NCI-H2081 treated with DMSO at 0.1 percent for 48 hours (cell line): ENCODE data around the gene MCC.
"Not testable (repeated sequence)": the region's sequence is repeated elsewhere in the genome, so short reads cannot be mapped to it uniquely, and the experiment has no call there.

ENCODE experiments used
- DNase-seq: peaks from one replicate; lab custom pipeline; 2025; lab: John Stamatoyannopoulos, UW

MCC gene

GRCh38 chr5:113081881-113082546 is 406.2 kb downstream of the MCC start:
- DNase-seq, result no peak

- DNase-seq, result no peak
These were observed 407.0 kb downstream of the MCC start for GRCh38 chr5:113081091-113081839.

- DNase-seq, result not testable (repeated sequence)
These were observed 411.6 kb downstream of the MCC start for GRCh38 chr5:113076649-113077048.

GRCh38 chr5:113075019-113075418 is 413.2 kb downstream of the MCC start:
- DNase-seq, result no peak

DNA sequence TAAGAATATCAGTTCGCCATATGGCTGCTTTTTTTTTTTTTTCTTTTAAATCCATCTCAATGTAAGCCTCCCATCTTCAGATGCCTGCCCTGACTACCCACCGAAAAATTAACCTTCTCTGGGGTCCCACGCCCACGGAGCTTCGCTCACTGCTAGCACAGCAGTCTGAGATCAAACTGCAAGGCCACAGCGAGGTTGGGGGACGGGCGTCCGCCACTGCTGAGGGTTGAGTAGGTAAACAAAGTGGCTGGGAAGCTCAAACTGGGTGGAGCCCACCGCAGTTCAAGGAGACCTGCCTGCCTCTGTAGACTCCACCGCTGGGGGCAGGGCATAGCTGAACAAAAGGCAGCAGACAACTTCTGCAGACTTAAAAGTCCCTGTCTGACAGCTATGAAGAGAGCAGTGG is 414.6 kb downstream of the MCC start:
- not testable (repeated sequence) for DNase-seq

DNA sequence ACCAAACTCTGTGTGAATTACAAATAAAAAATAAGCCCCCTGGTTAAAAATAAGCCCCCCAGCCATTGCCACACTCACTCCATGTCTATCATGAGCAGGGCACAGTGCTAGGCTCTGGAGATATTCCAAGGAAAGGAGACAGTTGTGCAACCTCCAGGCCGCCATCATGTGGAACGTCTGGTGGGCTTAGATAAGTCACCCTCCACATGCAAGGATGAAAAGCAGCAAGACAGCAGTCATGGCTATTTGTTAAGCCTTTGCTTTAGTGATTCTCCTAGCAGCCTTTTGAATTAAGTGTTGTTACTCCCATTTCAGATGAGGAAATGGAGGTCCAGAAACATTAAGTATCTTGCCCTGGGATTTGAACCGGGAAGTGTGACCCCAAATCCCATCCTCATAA is 416.9 kb downstream of the MCC start:
- no peak for DNase-seq

DNA sequence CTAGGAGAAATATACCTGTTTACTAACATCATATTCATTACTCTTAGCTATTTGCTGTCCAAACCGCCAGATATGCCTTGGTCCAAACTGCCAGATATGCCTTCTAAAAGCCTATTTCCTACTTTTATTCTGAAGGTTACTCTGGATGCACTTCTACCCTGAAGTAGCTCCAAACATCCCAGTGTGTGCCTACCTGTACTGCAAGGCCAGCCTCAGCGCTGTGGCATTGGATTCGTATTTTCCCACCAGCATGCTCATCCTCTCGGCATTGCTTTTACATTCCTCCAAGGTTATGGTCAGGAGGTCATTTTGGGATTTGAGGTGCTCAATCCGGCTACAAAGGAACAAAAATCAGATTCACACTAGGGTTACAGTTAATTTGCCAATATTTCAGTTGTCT is 417.4 kb downstream of the MCC start:
- DNase-seq, result no peak

GRCh38 chr5:113068559-113068958 is 419.7 kb downstream of the MCC start:
- DNase-seq, result no peak

DNA sequence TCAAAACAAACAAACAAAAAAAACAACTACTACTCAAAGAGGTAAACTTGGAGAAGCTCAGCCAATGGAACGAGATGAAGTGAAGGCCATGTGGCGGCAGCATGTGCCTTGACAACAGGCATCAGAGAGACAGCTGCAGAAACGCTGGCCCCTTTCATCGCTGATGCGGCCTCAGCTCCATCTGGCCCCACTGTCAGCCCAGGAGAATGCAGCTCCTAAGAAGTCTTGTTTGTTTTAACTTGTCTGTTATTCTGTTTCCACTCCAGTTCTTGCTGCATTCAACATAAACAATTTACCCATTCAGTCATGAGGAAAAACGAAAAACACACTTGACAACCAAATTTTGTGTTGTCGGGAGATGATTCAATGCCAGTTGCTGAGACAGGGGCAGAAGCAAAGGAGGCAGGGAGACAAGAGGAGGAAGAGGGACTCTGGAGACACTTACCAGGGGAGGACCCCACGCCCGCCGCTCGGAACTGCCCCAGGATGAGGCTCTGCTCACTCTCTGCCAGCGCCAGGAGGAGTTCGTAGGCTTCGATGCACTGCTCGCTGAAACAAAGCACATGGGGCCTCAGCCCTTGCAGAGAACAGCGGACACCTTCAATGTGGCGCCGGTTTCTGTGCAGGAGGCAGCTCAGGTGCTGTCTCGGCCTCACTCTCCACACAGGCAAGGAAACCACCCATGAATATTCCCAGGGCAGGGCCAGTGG is 420.5 kb downstream of the MCC start:
- DNase-seq, result no peak

DNA sequence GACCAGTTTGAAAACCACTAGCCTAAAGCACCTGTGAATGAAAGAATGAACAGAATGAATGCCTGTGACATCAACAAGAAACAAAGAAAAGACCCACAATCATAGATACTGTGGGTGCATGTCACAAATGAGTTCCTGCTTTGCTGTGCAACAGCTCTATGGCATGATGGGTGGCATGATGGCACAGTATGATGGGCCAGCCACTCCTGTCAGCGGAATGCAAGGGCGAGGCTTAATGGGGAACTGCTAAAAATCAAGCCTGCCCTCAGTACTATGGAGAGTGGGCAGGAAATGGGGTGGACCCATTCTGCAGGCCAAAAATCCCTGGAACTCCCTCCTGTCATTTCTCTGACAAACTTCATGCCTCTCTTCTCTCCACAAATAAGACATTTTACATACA is 422.6 kb downstream of the MCC start:
- DNase-seq, result no peak

- DNase-seq, result no peak
These were observed 423.4 kb downstream of the MCC start for GRCh38 chr5:113064806-113065205.

- no peak for DNase-seq
These were observed 424.3 kb downstream of the MCC start for GRCh38 chr5:113063927-113064326.

DNA sequence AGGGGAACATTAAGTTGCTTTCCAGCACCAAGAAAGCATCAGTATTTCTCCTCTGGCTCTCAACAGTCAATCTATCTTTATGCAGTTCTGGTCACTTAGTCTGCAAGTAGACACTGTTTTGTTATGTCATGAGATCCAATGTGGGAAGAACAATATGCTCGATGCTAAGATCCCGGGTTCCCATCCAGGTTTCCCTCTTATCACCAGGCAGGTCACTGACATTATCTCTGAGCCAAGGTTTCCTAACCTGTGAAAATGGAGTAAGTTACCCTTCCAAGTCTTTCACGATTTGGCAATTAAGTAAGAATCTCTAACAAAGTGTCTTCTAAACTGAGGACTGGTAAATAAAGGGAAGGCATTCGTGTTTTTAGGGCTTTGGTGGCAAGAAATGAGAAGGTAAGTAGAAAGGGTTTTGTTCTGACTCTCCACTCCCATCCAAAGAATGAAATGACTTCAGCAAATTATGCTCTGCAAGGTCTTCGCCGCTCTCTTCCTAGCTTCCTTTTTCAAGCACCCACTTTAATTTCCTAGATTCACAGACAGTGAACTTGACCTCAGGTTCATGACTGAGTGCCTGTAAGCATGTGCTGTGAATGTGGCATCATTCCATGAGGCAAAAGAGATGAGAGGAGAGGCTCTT is 425.3 kb downstream of the MCC start:
- DNase-seq, result no peak

DNA sequence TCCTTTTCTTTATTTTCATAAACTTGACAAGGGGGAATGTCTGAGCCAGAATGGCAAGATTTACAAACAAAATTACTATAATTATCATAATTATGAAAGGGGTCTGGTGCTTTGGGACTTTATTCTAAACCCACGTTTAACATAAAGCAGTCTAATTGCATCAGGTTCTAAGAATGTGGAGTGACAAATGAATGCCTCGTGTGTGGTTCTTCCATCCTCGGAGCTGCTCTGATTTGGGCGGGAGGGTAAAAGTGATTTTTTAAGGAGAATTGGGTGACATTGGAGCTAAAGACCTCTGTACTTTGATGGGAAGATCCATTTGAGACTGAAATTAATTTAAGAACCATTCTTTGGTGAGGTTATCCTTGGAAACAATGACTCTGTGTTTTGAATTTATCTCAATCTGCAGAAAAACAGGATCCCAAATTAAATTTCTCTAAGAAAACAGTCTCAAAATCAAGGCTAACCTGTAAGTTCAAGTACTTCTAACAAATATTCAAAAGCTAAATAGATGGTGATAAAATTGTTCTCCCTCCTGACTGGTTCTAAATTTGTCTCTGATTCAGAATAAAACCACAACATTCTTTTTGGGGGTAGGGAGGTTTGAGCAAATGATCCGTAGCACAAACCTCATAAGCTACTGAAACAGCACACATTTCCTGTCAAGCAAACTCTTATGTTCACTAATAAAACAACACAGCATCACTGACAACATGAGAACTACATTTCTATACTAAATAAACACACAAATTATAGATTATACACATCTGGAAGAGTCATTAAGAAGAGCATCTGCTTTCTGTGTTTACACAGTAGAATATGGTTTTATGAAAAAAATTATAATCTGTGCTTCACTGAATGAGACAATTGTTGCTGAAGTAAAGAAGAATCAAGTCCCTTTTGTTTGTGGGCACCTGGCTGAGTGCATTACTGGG is 426.1 kb downstream of the MCC start:
- peak; percentile 42 for DNase-seq

DNA sequence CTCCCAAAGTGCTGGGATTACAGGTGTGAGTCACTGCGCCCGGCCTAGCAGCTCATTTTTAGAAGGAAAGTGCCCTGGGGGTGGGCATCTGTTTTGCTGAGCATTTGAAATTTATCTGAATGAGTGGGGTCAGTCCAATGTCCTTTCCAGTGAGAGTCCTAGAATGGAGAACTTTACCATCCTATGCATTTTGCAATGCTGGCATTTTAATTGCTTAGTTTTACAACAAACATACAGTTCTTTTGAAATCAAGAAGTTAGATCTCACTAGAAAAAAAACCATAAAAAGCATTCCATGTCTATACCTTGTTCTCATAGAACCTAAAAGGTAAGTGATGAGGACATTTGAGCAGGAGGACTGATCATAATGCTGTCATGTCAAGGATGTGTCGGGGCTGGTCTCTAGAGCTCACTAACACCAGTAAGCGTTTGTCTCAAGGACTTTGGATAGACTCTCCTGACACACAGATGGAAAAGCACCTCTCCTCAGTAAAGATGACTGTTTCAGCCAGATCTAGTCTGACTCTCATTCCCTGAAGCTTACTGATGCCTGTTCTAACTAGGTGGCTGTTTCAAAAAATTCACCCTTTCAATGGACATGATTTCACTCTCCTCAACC is 427.7 kb downstream of the MCC start:
- DNase-seq, result no peak

DNA sequence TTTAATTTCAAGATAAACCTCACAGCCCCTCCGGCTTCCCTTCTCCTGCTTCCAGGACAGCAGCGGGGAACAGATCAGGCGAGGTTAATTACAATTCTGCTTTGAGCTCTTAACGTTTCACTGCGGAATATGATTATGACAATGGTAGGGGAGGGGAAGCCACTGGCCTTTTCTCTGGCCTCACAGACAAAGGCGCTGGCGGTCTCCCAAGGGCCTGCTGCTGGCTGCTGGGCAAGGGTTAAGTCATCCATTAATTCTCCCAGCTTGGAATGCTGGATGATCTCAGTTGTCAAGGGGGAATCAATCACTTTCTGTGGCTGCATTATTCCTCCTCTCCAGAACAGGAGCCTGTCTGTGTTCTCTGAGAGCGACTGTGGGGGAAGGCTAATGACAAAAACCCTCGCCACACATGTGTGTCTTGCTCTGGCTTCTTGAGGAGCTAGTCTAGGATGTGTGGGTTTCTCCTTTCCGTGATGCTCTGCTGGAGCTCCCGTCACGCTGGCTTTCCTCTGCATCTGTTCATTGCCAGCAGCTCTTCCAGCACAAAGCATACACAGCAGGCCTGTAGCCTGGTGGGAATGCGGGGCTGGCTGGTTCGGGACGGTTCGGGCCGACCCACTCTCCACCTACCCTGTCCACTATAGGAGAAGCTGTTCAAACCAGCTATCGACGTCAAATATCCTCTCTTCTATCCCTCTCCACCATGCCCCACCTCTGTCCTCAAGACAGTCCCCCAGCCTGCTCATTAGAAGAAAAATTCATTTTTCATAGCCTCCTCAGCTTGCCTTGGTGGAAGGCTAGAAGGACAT is 428.8 kb downstream of the MCC start:
- DNase-seq, result no peak

GRCh38 chr5:113058706-113059226 is 429.5 kb downstream of the MCC start:
- no peak for DNase-seq

- DNase-seq, result no peak
These were observed 430.0 kb downstream of the MCC start for GRCh38 chr5:113058269-113058668.

DNA sequence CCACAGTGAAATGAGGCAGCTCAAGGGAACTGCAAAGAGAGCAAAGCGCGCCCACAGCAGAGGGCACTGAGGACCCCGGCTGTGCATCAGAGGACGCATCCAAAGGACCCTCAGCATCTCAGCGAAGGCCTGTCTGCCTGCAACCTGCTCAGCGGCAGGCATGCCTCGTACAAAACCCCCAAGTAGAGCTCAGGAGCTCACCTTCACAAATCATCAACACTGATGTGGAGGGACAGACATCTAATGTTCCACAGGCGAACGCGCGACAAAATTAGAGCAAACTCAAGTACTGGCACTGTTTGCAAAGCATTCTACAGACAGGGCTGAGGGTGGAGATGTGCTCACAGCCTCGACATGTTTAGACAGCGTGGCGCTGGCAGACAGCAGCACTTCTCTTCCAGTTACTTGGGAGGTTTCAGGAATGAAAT is 430.7 kb downstream of the MCC start:
- no peak for DNase-seq

- DNase-seq, result no peak
These were observed 431.3 kb downstream of the MCC start for GRCh38 chr5:113056988-113057387.
